COR-L47 (cell line): ENCODE results near the gene TPRA1.

Source experiments
- DNase-seq: peaks from one replicate; lab custom pipeline; 2025; lab: John Stamatoyannopoulos, UW

The TPRA1 gene

DNA sequence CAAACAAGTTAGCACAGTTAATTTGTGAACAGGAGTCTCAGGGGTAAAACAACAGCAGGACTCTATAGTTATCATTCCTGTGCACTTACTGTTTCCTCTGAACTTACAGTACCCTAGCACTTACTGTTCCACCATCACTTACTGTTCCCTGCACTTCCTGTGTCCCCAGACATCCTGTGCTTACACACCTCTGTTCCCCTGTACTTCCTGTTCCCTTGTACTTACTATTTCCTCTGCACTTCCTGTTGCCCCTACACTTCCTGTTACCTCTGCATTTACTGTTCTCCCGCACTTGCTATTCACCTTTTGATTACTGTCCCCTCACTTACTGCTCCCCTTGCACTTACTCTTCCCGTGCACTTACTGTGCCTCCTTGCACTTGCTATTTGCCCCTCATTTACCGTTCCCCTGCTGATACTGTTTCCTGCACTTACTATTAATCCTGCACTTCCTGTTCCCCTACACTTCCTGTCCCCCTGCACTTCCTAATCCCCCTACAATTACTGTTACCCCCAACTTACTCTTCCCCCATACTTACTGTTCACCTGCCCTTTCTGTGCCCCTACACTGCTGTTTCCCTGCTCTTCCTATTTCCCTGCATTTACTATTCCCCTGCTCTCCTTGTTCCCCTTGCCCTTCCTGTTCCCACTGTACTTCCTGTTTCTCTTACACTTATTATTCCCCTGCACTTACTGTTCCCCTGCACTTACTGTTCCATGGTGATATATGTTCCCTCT is 30.3 kb downstream of the TPRA1 start:
- DNase-seq: peak; percentile 34

DNA sequence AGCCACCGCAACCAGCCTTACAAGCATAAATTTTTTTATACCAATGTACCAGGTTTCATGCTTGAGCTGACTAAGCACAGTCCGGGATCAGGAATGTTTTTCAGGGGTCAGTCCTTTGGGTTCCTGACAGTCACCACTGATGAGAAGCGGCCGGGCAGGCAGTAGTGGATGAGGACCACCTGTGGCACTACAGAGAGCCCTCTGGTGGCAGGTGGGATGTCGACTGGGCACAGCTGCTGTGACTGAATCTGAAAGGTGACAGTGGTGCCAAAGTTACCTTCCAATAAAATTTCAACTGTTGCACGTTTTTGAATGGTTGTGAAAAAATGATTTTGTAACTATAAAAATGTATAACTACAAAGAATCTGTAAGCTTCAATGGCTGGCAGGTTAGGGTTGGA is 34.0 kb downstream of the TPRA1 start:
- DNase-seq: no peak

DNA sequence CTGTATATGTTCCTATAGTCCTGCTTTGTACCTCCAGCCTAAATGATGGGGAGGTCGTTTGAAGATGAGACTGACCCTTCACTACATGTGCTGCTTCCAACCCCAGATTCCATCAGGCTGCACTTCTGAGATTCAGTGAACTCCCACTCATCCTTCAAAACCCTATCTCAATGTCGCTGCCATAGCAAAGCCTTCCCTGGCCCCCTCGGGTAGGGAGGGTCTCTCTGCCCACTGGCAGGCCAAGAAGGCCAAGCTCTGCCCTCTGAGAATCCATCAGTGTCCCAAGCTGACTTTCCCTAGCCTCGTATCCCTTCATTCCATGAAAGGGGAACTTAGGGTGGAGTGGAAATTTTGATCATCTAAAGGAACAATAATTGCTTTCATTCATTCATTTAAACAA is 35.4 kb downstream of the TPRA1 start:
- DNase-seq: no peak

DNA sequence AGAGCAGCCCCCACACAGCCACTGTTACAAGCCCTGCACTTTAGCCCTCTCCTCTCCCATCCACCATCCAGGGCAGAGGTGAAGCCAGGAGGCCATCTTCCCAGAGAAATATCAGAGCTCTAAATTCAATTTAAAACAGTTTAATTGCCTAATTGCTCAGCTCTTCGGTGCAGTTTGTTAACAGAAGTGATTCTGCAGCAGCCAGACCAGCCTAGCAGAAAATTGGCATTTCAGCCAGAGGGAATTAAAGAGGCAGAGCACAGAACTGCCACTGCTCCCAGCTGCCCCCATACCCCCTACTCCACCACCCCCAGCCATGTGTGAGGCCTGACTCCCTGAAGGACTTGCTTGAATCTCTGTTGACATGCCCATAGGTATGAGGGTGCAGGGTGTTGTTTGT is 38.5 kb downstream of the TPRA1 start:
- no peak for DNase-seq

DNA sequence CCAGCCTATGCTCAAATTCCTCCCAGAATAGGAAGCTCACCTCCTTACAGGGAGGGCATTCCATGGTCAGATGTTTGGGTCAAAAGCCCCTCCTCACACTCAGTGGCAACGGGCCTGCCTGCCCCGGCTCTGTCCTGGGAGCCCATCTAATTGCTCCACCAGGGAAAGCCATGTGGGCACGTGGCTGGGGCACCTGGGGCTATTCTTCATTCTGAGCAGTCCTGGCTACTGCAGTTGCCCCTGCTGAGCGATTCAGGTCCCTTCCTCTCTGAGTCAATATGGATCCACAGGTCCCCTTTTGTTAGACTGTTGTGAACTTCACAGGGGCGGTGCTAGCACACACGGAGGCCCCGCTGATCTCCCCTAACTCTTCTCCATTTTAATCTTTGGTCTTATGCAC is 39.4 kb downstream of the TPRA1 start:
- peak; percentile 90 for DNase-seq

DNA sequence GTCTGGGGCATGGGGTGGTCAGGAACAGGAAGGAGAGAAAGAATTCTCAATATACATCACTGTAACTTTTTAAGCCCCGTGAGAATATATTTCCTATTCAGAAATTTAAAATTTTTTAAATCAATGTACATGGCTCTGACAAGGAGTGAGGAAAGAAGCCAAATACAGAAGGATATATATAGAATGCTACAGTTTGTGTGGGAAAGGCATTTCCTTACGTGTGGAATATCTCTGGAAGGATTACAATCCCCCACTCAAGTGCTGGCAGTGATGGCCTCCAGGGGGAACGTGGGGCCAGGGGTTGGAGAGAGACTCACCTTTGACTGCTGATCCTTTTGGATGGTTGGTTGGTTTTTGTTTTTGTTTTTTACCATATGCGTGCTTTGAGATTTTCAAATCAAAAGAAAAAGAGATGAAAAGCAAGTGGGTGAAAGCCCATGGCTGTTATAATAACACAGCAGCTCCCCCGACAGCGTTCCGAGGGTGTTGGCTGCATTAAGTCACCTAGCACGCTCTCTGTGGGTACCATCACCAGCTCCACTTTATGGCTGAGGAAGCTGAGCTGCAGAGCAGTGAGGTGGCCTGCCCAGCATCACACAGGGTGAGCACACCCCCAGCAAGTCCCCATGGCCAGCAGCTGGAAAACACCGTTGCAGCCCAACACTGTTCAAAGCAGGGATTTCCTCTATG is 39.9 kb downstream of the TPRA1 start:
- DNase-seq: no peak

DNA sequence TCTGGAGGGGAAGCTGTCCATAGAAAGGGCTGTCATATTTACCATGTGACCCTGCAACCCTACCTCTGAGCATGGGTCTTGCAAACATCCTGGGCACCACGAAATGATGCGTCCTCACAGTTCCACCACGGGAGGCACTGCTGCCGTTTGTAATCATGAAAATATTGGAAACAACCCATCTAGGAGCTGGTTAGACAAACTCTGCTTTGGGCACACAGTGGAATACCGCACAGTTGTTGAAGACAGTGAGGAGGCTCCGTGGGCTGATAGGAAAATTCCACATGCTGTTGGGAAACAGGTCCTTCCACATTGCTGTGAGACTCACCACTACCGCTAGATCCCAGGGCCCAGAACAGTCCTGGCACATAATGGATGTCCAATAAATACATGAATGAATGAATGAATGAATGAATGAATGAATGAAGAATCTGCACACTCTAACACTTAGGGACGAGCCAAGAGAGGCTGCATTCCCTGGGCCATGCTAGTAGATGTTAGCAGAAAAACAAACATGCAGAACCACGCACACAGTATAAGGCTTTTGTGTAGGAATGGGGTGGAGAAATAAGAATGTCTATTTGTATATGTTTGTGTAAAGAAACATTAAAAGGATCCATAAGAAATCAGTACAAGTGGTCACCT is 40.6 kb downstream of the TPRA1 start:
- no peak for DNase-seq

DNA sequence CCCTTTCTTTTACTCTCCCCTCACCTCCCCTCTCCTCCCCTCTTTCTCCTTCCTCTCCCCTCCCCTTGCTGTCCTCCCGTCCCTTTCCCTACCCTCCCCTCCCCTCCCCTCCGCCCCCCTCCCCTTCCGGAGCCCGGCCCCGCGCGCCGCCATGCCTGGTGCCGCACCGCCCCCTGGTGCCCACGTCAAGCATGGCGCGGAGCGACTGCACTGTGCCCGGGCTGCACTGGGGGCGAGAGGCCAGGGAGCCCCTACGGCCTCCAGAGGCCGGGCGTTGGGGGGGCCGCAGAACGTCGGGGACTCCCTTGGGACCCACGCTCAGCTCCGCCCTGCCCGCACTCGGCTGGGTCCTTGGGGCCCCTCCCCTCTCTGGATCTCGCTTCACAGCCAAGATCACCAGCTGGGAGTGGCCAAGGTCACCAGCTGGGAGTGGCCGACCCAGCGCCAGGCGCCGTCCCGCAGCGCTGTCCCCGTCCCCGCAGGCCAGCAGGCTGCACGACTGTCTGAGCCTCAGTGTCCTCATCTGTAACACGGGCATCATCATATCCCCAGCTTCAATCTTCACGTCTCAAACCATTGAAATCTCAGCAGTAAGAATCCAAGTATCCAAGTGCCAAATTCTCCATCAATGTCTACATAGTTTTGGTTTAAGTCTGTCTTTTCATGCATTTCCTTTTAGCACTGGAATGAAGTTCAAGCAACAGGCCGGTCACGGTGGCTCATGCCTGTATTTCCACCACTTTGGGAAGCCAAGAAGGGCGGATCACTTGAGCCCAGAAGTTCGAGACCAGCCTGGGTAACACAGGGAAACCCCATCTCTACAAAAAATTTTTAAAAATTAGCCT is 42.5 kb downstream of the TPRA1 start:
- peak; percentile 69 for DNase-seq

DNA sequence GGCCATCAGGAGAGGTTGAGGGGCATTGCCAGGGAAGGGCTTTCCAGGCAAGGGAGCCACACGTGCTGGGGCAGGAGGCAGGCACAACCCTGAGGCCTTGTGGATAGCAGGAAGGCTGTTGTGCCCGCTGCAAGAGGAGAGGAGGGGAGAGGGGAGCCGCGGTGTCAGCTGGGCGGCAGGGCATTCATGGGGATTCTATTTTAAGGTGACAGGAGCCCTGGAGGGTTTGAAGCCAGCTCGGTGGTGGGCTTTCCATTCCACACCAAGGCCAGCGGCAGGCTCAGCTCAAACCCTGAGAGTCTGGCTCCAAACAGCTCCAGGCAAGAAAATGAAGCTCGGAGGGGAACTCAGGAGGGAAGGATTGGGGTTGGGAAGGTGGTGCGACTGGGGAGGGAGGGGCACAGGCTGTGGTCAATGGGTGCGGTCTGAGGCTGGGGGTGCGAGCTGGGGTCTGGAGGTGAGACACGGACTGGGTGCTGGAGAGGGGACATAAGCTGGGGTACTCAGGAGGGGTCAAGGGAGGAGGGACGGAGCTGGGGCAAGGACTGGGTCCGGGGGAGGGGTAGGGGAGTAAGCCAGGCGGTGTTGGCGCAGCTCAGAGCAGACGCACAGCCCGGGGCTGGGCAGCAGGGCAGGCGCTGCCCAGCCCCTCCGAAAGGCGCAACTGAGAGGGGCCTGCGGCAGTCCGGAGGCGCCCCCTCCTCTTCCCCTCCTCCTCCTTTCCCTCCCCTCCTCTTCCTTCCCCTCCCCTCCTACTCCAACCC is 43.4 kb downstream of the TPRA1 start:
- no peak for DNase-seq

DNA sequence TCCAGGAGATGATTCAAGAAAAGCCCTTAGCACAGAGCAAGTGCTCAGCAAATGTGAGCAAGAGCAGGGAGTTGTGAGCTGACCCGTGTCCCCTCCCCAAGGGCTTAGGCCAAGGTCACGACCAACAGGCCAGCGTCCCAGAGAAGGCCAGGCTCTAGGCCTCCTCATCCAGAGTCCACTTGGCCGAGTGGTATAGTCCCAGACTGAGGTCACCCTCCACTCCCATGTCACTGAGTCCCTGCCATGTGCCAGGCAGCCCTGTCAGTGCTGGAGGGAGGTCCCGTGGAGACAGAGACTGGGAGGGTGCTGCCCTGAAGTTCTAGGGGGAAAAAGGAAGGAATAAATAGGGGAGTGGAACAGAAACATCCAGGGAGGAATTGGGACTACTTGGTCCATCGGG is 44.0 kb downstream of the TPRA1 start:
- DNase-seq: no peak

DNA sequence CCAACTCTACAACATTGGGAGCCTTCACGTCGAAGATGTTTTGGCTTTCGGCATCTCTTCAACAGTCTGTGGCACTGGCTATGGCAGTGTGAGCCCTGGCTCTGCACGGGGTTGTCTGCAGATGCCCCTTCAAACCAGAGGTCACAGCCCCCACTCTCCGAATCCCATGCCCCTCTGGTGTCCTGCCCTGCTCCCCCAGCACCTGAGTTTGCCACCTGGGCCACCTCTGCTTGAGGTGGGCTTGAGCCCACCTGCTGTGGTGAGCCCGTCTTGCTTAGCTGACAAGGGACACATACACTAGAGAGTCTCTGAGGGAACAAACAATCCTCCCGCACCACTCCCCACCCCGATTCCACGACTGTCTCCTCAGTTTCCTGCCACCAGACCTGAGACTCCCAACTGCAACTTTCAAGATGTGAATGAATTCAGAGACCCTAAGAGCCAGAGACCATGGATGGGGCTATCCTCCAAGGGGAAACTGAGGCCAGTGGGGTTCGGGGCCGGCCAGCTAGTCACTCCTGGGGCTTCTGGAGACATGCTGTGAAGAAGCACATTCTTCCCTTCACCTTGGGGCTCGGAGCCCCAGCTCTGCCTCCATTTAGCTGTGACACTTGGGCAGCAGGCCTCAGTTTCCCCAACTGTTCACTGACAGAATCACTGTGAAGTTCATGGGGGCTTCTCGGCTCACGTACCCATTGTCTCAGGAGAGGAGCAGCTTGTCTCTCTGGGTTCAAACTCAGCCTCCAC is 44.6 kb downstream of the TPRA1 start:
- DNase-seq: no peak

DNA sequence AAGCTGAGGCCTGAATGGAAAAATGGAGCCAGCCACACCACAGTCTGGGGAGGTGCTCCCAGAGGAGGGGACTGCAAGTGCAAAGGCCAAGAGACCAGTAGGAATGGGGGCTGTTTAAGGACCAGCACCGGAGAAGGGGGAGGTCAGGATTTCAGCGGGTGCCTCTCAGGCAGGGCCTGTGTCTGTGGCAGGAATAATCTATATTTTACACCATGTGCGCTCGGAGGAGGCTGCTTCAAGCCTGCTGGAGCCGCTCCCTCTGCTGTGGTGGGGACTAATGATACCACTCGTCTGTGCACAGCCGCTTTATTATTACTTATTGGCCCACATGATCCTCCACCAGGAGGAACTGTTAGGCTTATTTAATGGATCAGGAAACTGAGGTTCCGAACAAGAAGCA is 45.3 kb downstream of the TPRA1 start:
- no peak for DNase-seq

DNA sequence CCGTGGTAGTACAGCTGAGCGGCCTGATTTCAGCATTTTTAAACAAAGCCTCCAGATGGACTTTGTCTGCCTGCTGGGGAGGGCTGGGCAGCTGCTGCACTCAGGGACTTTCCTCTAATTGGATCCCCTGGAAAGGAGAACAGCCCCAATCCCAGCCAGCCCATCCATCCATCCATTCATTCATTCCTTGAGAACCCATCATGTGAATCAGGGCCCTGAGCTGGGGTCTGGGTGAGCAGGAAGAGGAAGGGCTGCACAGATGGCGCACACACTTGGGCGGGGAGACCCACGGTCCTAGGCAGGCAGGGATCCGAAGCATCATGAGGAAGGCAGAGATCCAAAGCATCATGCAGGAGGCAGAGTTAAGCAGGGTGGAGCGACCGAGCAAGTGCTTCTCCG is 45.7 kb downstream of the TPRA1 start:
- DNase-seq: peak; percentile 23

DNA sequence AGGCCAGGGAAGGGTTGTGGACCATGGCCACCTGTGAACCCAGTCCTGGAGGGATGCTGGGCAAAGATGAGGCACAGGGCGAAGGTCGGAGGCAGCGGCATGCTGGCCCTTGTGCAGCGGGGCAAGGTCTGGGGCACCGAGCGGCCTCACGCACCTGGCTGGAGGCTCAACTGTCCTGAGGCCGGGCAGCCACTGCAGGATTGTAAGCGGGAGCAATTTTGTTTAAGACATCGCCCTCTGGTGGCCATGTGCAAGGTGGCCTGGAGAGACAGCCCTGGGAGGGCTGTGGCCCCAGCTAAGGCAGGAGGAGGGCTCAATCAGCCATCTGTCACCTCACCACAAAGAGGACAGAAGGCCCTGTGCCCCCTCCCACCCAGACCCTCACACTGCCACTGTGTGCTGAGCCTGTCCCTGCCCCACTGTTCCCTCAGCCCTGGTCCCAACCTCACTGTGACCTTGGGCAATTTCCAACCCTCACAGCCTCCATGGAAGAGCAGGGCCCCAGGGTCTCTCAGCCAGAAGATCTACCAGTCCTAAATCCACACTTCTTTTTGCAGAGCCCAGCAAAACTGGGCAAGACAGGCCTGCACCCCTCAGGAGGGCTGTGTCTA is 46.2 kb downstream of the TPRA1 start:
- peak; percentile 90 for DNase-seq

DNA sequence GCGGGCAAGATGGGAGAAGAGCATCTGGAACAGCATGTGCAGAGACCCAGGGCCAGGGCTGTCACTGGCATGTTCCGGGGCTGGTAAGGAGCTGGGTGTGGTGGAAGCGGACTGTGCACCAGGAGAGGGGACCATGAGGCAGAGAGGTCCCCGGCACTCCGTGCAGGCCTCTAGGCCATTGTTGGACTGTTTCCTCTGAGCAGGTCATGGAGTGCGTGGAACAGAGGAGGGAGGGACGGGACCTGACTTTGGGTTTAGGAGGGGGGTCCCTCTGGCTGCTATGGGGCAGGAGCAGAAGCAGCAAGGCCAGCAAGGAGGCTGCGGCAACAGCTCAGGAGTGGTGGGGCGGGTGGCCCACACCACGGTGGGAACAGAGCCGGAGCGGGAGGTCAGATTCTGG is 47.1 kb downstream of the TPRA1 start:
- no peak for DNase-seq

DNA sequence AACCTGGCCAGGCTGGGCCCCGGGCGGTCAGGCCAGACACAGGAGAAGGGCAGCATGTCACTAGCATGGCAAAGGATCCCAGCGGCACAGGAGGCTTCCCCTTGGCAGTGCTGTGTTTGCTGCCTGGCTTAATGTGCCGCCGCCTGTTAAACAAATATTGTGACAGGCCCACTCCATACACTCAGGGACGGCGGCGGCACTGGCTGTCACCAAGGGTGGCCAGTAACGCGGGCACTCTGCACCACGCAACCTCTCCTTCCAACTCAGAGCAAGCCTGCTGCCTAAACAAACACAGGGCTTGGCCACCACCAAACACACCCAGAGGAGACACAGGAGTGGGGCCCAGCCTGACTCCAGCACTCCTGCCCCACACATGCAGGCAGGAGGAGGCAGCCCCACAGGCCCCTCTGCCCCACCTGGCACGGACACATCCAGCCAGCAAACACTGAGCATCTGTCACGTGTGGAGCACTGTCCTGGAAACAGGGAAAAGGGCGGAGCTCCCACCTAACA is 48.0 kb downstream of the TPRA1 start:
- peak; percentile 95 for DNase-seq

DNA sequence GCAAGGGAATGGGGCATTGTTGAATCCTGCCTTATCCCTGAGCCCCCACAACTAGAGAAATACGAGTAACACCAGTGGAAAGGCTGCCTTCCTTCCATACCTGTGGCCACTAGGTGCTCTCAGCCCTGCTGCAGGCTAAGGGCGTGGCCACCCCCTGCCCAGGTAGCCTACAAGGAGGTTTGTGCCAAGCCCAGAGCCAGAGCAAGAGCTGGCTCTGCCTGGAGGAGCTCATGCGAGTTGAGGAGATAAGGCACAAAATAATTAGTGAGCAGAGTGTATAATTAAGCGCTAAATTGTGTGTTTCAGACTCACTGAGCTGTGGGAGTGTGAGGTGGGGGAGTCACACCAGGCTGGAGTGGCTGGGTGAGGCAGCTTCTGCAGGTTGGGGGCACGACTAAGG is 49.2 kb downstream of the TPRA1 start:
- peak; percentile 75 for DNase-seq

DNA sequence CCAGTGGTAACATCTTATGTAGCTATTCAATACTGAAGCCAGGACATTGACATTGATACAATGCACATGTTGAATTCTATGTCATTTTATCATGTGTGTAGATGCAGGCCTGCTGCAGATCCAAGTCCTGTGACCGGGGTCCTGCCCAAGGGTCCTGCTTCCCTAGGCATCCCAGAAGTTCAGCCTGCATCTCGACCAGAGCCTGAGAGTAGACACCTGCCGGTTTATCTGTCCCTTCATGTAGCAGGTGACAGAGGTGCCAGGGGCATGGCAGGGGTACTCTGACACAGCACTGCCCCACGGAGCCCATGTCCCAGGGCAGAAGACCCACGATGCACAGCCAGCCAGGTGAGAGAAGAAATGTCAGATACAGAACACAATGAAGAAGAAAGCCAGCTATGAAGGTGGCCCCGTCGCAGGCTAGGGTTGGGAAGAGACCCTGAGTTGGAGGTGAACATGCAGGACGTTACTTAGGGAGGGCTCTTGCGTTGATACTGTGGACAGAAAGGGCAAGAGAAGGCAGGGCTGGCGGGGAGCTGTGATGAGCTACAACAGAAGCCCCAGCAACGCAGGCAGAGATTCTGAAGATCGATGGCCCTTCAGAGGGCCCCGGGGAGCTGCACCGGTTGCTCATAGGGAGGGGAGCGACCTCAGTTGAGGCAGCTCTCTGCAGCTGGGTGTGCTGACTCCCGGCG is 51.0 kb downstream of the TPRA1 start:
- no peak for DNase-seq

DNA sequence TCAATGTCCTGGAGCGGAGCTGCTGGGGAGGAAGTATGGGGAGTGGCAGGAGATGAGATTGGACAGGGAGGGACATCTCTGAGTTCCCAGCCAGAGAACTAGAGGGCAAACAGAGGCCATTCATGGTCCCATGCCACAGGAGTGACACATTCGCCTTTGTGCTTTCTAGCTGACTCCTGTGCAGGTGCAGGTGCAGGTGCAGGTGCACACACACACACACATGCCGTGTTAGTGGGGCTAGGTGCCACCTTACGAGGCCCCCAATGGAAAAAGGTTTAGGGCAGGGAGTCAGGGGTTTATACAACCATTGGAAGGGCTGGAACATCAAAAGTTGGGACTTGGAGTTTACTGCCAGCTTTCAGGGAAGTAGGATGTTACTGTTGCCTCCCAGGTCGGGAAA is 52.0 kb downstream of the TPRA1 start:
- no peak for DNase-seq
